GF-D8 (cell line): ENCODE measurements around the gene LZTR1.
"Not testable (repeated sequence)": the region's sequence is repeated elsewhere in the genome, so short reads cannot be mapped to it uniquely, and the experiment has no call there.

Experiments used
- DNase-seq: peaks from one replicate; lab custom pipeline; 2025; lab: John Stamatoyannopoulos, UW

LZTR1 gene

DNA sequence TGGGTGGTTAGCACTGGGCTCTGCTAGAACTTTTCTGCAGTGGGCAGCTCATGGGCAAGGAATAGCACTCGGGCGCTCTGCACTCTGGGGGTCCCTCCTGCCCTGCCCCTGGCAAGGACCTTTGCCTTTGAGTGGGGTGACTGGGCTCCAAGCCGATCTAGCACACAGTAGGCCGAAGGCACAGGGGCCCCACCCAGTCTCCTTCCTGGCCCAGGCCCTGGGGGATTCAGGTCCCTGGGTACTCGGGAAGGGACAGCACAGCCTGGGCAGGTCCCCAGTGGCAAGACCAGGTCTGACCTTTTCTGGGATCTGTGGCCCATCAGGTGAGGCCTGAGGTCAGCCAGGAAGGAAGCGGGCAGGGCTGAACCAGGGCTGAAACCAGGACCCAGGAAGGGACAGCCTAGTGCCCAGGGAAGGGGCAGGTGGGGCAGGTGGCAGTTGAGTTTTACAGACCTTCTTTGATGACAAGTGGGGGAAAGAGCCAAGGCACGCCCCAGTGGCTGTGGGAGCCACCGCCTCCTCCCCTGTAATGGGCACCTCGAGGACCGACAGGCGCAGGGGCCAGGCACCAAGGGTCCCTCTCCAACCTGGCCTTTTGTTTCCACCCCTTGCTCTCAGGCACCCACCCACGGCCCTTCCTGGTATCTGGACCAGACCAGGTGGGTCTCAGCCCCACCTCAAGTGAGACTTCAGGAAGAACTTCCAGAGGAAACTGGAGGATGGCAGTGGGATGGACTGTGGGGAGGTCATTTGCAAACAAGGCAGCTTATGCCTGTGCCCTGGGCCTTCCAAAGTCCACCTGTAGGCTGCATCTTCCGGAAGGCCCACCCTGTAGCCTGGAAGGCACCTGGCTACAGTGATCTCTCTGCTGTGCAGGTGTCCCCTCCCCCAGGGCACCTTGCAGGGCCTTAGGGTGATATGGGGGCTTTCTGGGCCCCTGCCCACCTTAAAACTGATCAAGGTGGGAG is 15.9 kb upstream of the LZTR1 start:
- no peak for DNase-seq

DNA sequence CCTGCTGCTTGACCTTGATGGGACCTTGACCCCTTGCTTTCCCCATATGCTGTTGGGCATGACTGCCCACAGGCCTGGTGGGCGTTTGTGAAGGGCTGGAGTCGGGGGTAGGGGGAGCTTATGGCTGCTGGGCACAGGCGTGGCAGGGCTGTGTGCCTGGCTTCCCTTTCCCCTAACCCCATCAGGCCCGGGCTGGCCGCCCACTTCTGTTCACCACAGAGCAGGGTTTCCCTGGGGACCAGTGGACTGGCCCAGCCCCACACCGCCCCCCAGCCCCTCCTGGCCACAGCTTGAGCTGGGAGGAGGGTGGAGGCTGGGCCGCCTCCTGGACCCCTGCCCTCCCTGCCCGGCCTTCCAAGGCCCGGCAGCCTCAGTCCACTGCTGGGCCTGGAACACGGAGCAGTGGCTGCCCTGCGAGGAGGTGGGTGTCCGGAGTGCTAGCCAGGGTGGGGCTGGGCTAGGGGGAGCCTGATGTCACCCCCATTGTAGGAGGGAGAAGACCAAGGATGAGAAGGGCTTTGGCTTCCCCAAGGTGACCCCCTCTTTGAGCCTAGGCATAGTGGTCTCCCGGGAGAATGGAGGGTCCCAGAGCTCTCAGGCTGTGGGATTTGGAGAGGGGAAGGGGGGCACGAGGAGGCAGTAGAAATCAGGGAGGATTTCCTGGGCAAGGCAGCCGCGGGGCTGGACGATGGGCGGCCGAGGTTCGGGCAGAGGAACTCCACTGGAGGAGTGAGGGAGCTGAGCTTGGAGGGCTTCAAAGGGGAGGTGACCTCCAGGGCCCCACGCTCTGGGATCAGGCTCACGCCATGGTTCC is 15.0 kb upstream of the LZTR1 start, which contains the start of gene AIFM3:
Gene AIFM3 (plus strand): TSS at position 373 of the 814 bp plus-strand sequence. CDS start 690 bp downstream, outside the sequence.
- DNase-seq: no peak

DNA sequence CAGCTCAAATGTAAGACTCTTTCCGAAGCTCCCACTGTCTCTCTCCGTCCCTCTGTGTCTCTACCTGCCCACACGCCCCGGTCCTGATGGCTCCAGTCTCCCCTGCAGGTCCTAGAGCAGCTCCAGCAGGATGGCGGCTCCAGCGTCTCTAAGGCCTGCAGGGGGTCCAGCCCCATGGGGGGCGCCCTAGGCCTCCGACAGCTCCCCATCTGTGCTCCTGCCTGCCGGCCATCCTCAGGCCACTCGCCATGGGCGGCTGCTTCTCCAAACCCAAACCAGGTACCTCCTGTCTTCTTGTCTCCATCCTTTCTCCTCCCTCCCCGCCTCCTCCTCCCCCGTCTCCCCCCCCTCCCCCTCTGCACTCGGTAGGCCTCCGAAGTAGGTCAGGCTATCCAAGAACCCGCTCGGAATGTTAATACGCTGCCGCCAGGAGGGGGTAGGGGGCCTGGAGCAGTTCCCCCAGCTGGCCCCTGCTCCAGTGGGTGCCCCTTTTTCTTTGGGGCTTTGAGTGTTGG is 14.3 kb upstream of the LZTR1 start:
- no peak for DNase-seq

DNA sequence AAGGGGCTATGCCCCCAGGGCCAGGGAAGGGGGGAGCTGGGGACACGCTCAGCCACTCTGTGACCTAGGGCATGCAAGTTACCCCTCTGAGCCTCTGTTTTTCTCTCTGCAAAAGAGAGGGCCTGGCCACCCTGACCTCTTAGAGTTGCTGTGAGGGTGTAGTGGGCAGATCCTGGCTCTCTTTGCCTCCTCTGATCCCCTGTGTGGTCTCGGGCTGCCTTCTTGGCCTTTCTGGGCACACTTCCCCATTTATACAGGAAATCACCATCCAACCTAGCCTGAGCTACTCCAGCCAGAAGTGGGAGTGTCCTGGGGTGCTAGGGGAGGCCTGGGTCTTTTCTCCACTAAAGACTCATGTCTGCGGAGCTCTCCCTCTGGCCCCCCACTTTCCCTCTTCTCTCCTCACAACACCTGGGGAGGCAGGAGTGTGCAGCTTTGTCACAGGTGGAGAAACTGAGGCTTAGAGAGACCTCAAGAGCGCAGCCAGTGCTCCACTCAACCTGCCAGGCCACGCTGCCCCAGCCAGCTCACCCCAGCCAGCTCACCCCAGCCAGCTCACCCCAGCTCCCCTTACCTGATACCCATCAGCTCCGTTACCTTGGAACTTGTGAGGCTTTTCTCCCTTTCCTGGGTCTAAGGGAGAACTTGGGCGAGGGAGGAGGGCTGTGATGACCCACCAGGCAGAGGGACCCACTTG is 13.7 kb upstream of the LZTR1 start:
- no peak for DNase-seq

DNA sequence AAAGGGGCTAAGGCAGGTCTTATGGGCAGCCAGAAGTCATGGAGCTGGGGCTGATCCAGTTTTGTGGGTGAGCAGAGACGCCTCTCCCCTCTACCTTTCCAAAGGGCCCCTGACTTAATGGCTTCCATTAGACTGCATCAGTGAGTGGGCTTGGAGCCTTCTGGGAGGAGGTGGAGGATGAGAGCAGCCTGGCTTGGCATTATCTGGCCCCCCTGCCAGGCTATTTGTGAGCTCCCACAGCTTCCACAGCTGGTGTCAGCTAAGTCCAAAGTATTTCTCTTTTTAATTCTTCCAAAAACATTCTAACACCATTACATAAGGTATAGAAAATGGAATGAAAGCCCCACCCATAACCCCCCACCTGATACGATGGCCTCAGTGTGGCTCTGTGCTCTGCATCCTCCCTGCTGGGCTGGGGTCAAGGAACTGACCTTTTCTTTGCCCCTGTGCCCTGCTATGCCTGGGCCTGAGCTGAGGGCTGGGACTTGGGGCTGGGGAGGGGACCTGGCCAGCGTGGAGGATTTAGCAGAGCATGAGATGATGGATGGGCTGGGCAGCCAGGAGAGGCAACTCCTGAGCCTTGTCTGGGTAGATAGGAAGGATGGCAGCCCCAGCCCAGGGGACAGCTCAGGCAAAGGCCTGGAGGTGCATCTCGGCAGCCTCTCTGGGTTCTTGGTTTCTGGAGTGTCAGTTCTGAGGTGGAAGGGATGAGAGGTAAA is 11.0 kb upstream of the LZTR1 start:
- no peak for DNase-seq

DNA sequence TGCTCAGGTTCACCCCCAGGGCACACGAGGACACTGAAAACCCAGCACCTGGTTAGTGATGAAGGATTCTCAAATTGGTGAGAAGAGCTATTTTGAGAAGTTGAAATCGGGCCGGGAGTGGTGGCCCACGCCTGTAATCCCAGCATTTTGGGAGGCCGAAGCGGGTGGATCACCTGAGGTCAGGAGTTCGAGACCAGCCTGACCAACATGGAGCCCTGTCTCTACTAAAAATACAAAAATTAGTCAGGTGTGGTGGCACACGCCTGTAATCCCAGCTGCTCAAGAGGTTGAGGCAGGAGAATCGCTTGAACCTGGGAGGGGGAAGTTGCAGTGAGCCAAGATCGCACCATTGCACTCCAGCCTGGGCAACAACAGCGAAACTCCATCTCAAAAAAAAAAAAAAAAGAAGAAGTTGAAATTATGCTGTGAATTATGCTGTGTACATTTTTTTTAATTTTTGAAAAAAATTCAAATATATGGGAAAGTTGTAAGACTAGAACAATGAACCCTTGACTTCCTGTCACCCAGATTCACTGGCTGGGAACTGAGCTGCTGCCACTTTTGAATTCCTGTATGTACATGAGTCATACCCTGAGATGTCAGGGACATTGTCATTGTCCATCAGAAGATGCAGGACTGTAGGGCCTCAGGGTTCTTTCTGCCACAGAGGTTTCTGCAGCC is 9.9 kb upstream of the LZTR1 start:
- DNase-seq: not testable (repeated sequence)

DNA sequence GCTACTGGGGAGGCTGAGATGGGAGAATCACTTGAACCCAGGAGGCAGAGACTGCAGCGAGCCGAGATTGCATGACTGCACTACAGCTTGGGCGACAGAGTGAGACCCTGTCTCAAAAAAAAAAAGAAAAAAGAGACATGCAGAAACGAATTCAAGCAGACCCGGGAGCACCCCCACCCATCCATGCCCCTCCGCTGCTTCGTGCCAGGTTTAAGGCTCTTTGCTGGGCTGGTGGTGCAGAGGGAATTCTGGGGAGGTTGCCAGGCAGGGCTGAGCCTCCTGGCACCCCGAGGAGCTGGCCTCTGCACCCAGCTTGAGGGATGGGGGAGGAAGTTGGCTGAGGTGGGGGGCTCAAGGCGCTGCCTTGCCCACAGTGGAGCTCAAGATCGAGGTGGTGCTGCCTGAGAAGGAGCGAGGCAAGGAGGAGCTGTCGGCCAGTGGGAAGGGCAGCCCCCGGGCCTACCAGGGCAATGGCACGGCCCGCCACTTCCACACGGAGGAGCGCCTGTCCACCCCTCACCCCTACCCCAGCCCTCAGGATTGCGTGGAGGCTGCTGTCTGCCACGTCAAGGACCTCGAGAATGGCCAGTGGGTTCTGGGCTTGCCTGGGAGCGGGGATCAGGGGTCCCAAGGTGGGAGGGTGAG is 9.0 kb upstream of the LZTR1 start:
- DNase-seq: no peak

DNA sequence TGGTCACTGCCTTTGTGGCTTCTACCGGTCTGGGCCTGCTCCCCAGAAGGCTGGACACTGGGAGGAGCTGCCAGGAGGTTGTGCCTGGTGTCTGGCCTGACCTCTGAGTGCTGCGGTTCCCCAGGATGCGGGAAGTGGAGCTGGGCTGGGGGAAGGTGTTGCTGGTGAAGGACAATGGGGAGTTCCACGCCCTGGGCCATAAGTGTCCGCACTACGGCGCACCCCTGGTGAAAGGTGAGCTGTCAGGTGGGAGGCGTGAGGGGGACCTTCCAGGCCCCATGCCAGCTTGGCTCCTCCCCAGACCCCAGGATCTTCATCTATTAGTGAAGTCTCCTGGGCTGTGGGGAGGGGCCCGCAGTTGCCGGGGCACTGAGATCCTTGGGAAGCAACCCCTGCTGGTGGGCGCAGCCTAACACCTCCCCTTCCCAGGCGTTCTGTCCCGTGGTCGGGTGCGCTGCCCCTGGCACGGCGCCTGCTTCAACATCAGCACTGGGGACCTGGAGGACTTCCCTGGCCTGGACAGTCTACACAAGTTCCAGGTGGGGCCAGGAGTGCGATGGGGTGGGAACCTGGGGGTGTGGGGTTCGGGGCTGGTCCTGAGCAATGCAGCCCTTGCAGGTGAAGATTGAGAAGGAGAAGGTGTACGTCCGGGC is 8.3 kb upstream of the LZTR1 start:
- DNase-seq: no peak

DNA sequence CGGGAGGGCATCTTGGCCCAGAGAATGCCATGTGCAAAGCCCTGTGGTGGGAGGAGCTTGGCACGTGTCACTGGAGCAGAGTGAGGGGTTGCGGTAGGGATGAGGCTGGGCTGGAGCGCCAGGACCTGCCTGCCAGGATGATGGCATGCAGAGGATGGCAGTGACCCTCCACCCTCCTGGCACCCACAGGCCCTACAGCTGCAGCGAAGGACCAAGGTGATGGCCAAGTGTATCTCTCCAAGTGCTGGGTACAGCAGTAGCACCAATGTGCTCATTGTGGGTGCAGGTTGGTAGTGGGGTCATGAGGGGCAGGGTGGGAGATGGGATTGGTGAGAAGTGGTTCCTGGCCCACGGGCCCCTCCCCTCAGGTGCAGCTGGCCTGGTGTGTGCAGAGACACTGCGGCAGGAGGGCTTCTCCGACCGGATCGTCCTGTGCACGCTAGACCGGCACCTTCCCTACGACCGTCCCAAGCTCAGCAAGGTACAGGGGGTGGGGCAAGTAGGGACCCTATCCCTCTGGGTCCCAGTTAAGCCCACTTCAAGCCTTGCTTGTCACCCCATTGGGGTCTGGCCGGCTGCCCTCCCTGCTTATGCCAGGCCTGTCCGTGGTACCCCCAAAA is 7.7 kb upstream of the LZTR1 start:
- no peak for DNase-seq

DNA sequence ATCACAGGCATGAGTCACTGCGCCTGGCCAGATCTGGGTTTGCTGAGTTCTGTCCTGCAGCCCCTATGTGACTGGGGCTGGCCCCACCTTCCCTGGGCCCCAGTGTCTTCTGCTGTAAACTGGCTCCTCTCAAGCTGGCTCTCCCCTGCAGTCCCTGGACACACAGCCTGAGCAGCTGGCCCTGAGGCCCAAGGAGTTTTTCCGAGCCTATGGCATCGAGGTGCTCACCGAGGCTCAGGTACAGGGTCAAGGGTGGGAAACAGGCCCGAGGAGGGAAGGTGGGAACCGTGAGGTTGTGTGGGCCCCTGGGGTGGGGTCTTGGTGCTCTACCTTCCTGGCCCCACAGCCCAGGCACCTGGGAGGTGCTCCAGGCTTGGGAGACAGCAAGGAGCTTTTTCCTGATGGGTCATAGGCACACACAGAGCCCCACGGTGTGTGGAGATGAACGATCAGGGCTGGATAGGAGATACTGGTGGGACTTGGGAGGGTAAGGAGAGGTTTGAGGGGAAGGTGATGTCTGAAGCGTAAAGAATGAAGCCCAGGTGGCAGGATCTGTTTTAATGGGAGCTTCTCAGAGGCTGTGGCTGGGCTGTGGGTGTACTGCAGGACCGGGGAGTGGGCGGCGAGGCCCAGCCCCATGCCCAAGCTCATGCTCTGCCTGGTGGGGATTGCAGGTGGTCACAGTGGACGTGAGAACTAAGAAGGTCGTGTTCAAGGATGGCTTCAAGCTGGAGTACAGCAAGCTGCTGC is 6.4 kb upstream of the LZTR1 start:
- no peak for DNase-seq

DNA sequence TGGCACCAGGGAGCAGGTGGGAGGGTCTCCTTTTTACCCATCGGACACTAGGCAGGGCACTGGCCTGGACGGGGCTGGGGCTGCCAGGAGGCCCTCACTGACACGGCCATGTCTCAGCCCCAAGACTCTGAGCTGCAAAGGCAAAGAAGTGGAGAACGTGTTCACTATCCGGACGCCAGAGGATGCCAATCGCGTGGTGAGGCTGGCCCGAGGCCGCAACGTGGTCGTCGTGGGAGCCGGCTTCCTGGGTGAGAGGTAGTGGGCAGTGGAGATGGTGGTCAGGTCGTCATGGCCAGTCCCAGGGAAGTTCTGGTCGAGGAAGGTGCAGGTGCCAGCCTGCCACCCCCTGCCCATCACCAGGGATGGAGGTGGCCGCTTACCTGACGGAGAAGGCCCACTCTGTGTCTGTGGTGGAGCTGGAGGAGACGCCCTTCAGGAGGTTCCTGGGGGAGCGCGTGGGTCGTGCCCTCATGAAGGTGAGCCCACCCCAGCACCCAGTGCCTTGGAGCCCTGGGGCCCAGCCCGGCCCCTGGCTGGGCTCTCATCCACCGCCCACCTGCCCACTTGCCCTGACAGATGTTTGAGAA is 5.7 kb upstream of the LZTR1 start:
- DNase-seq: no peak

DNA sequence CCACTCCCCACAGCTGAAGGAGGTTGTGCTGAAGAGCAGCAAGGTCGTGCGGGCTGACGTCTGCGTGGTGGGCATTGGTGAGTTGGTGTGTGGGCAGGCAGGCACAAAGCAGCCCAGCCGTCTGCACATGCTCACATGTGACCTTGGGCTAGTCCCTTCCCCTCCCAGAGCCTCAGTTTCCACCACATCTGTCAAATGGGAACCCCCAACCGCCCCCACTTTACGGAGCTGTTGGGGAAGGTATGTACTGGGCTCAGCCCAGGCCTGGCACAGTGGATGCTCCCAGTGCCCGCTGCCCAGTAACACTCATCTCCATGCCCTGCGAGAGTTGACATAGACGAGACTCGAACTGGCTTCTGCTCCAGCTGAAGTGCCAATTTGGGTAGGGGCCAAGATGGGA is 5.1 kb upstream of the LZTR1 start:
- no peak for DNase-seq

DNA sequence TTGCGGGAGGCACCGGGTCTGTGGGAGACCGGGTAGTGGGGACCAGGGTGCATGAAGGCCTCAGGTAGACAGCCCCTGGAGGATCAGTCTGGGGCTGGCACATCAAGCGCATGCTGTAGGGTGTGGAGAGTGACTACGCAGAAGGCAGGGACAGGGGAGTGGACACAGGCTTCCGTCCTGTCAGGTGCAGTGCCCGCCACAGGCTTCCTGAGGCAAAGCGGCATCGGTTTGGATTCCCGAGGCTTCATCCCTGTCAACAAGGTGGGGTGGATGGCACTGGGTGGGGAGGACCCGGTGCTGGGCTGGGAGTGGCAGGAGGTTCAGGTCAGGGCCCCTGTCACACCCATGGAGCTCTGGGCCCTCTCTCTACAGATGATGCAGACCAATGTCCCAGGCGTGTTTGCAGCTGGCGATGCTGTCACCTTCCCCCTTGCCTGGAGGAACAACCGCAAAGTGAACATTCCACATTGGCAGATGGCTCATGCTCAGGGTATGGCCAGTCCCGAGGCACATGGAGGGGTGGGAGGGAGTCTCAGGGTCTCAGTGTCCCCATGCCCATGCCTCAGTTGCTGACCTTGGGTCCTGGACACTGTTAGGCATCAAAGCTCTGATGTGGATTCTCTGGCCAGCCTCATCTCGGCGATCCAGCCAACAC is 4.5 kb upstream of the LZTR1 start:
- DNase-seq: no peak

DNA sequence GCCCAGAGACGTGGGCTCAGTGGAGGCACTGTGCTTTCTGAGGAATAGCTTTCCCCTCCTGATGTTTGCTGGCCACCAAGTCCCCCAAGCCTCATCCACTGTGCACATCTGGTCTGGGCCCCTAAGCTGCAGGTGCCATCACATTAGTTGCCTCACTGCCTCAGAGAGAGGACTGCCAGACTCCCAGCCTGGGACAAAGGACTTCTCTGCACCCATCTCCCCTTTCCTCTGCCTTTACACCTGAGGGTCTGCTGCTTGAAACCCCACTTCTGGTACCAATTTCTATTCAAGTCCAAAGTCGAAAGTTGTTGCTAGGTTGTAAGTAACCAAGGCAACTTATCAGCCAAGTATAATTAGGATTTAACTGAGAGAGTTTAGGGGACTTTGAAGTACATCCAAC is 3.7 kb upstream of the LZTR1 start:
- DNase-seq: no peak

DNA sequence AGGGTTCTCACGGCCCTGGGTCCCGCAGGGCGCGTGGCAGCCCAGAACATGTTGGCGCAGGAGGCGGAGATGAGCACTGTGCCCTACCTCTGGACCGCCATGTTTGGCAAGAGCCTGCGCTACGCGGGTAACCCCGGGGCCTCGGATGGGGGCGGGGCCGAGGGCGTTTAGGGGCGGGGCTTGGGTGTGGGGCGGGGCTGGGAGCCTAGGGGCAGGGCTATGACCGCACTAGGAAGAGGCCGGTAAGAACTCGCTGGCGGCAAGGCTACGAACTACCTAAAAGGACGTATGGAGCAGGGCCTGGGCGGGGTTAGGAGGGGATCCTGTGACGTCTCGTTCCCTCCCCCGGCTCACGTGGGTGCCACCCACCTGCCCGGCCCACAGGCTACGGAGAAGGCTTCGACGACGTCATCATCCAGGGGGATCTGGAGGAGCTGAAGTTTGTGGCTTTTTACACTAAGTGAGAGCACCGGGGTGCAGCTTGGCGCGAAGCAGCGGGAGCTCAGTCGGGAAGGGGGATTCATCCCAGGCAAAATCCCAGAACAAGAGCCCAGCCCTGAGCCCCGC is 2.8 kb upstream of the LZTR1 start:
- DNase-seq: no peak

DNA sequence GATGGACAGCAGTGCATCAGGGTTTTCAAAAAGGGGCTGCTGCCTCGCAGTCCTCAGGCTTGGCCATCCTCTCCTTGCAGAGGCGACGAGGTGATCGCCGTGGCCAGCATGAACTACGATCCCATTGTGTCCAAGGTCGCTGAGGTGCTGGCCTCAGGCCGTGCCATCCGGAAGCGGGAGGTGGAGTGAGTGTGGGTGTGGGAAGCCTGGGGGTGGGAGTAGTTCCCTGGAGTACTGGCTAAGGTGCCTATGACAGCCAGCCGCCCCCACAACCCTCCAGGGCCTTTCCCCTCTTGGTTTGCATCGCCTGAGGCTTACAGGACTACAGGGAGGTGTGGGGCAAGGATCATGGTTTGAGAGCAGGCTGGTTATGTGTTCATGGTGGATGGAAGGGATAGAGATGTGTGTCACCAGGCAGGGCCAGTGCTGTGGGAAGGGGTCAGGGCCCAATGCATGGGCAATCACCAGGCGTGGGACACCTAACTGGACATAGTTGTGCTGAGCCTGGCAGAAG is 2.1 kb upstream of the LZTR1 start:
- DNase-seq: no peak

DNA sequence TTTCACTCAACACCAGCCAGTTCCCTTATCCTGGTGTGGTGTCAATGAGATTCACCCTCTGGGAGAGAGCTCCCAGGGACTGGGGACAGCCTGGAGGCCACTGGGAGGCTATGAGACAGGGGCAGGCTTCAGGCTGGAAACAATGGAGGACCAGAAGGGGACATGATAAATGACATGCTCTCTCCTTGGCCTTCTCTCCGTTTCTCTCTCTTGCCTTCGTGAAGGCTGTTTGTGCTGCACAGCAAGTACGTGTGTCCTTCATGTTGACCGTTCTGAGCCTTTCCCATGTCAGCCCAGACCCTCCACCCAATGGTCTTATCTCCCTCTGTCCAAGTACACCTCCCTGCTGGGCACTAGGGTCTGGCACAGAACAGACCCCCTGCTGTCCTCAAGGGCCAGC is 1.6 kb upstream of the LZTR1 start:
- no peak for DNase-seq
